ENCODE data around the gene RHOBTB1.

The RHOBTB1 gene

GRCh38 chr10:60823324-60823723 is 120.7 kb downstream of the RHOBTB1 start:
- Histone ChIP-seq H3K4me3 (ENCODE audit: low read depth, low read length) (no peak overlapping the region), H3K4me1 (ENCODE audit: control insufficient read depth, insufficient read depth, low read length) (no peaks in the 10 kb centered on the region), H3K9me3 (ENCODE audit: control insufficient read depth, insufficient read depth, low read depth, low read length) (no peaks in the 10 kb centered on the region), H3K36me3 (ENCODE audit: control insufficient read depth in 2 of 2, insufficient read depth in 1 of 2, low read length in 2 of 2) (no peaks in the 10 kb centered on the region), H3K27ac (ENCODE audit: extremely low read depth, low read depth, low read length) (no peak overlapping the region)
- ChIA-PET CTCF (interaction anchor here (0.6 kb wide), 2 partner anchors 9 to 37 kb away, joined by 3 to 4 read pairs; no protein-coding TSS in a partner anchor), POLR2A (no interaction called here)
- TF ChIP-seq PRDM1 (tag by site-specific recombination; IDR thresholded peaks at IDR 0.05): no peak
- TF ChIP-seq ZNF670 (tag by site-specific recombination; IDR thresholded peaks at IDR 0.05; ENCODE audit: low read depth): no peak
- no peak for TF ChIP-seq ZBTB20 (tag by site-specific recombination; IDR thresholded peaks at IDR 0.05)
- TF ChIP-seq, protein P1, sequence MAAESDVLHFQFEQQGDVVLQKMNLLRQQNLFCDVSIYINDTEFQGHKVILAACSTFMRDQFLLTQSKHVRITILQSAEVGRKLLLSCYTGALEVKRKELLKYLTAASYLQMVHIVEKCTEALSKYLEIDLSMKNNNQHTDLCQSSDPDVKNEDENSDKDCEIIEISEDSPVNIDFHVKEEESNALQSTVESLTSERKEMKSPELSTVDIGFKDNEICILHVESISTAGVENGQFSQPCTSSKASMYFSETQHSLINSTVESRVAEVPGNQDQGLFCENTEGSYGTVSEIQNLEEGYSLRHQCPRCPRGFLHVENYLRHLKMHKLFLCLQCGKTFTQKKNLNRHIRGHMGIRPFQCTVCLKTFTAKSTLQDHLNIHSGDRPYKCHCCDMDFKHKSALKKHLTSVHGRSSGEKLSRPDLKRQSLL (tag by site-specific recombination; IDR thresholded peaks at IDR 0.05): no peak
- TF ChIP-seq ZNF391 (tag by site-specific recombination; IDR thresholded peaks at IDR 0.05; ENCODE audit: borderline replicate concordance, low read depth): no peak
- TF ChIP-seq HOXD13 (CRISPR knock-in tag; IDR thresholded peaks at IDR 0.05; ENCODE audit: borderline replicate concordance): no peak
- TF ChIP-seq ZNF660 (tag by site-specific recombination; IDR thresholded peaks at IDR 0.05): no peak
- TF ChIP-seq ZNF596 (tag by site-specific recombination; IDR thresholded peaks at IDR 0.05): no peak
- no peak for TF ChIP-seq ZEB2 (tag by site-specific recombination; IDR thresholded peaks at IDR 0.05)
- no peak for TF ChIP-seq ZNF155 (tag by site-specific recombination; IDR thresholded peaks at IDR 0.05)
- no peak for TF ChIP-seq ZNF37A (tag by site-specific recombination; IDR thresholded peaks at IDR 0.05)
- TF ChIP-seq, protein P2, sequence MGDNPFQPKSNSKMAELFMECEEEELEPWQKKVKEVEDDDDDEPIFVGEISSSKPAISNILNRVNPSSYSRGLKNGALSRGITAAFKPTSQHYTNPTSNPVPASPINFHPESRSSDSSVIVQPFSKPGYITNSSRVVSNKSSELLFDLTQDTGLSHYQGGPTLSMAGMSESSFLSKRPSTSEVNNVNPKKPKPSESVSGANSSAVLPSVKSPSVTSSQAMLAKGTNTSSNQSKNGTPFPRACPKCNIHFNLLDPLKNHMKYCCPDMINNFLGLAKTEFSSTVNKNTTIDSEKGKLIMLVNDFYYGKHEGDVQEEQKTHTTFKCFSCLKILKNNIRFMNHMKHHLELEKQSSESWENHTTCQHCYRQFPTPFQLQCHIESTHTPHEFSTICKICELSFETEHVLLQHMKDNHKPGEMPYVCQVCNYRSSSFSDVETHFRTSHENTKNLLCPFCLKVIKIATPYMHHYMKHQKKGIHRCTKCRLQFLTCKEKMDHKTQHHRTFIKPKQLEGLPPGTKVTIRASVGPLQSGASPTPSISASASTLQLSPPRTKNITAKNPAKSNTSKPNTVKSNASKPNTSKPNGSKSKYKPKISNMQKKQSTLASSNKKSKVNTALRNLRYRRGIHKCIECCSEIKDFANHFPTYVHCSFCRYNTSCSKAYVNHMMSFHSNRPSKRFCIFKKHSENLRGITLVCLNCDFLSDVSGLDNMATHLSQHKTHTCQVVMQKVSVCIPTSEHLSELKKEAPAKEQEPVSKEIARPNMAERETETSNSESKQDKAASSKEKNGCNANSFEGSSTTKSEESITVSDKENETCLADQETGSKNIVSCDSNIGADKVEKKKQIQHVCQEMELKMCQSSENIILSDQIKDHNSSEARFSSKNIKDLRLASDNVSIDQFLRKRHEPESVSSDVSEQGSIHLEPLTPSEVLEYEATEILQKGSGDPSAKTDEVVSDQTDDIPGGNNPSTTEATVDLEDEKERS (tag by site-specific recombination; IDR thresholded peaks at IDR 0.05): no peak
- no peak for TF ChIP-seq ZNF549 (tag by site-specific recombination; IDR thresholded peaks at IDR 0.05)
- no peak for TF ChIP-seq ZBTB1 (tag by site-specific recombination; IDR thresholded peaks at IDR 0.05)
- TF ChIP-seq ZNF830 (tag by site-specific recombination; IDR thresholded peaks at IDR 0.05; ENCODE audit: low read depth): no peak
- TF ChIP-seq ZNF548 (tag by site-specific recombination; IDR thresholded peaks at IDR 0.05): no peak
- no peak for TF ChIP-seq ZNF777 (tag by site-specific recombination; IDR thresholded peaks at IDR 0.05; ENCODE audit: borderline replicate concordance)
- no peak for TF ChIP-seq ZNF202 (tag by site-specific recombination; IDR thresholded peaks at IDR 0.05; ENCODE audit: borderline replicate concordance)
- no peak for TF ChIP-seq SALL2 (tag by site-specific recombination; IDR thresholded peaks at IDR 0.05; ENCODE audit: borderline replicate concordance)

DNA sequence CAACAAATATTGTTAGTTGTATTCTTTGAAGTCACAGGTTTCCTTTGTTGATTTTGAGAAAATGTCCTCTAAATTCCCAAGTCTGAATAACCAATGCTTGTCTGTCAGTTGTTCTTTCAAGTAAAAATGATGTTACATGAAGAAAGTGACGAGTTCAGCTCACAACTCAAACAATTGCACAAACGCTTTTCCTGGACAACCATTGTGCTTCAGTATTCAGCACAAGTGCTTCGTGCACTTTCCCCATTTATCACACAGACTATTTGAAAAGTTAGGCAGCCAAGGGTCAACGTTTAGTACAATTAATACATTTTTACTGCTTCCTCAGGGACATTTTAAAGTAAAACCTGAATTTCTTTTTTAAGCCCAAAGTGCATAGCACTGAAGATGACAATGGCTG is 121.2 kb downstream of the RHOBTB1 start:
- no peaks in the 10 kb centered on the region for H3K36me3 ChIP-seq (ENCODE audit: control insufficient read depth in 2 of 2, insufficient read depth in 1 of 2, low read length in 2 of 2)
- POLR2A ChIA-PET: no interaction called here
- no peaks in the 10 kb centered on the region for H3K9me3 ChIP-seq (ENCODE audit: control insufficient read depth, insufficient read depth, low read depth, low read length)
- H3K4me3 ChIP-seq (ENCODE audit: low read depth, low read length): no peak overlapping the region
- no peaks in the 10 kb centered on the region; the same call in 1 of the 2 replicates for H3K4me1 ChIP-seq (ENCODE audit: control insufficient read depth, insufficient read depth, low read length)
- H3K27ac ChIP-seq (ENCODE audit: extremely low read depth, low read depth, low read length): no peak overlapping the region
- TF ChIP-seq ZNF248 (tag by site-specific recombination; IDR thresholded peaks at IDR 0.05): no peak
- no peak for TF ChIP-seq ZNF623 (tag by site-specific recombination; IDR thresholded peaks at IDR 0.05)
- TF ChIP-seq PATZ1 (tag by site-specific recombination; IDR thresholded peaks at IDR 0.05): no peak
- no peak for TF ChIP-seq ZNF155 (tag by site-specific recombination; IDR thresholded peaks at IDR 0.05)
- TF ChIP-seq ZIC2 (tag by site-specific recombination; IDR thresholded peaks at IDR 0.05): no peak
- TF ChIP-seq KLF10 (tag by site-specific recombination; IDR thresholded peaks at IDR 0.05): no peak
- no peak for TF ChIP-seq ZFP3 (tag by site-specific recombination; IDR thresholded peaks at IDR 0.05; ENCODE audit: low read depth)
- no peak for TF ChIP-seq ZBTB21 (tag by site-specific recombination; IDR thresholded peaks at IDR 0.05)
- TF ChIP-seq IKZF3 (tag by site-specific recombination; IDR thresholded peaks at IDR 0.05): no peak
- no peak for TF ChIP-seq ZNF654 (tag by site-specific recombination; IDR thresholded peaks at IDR 0.05; ENCODE audit: low read depth)
- TF ChIP-seq, protein P3, sequence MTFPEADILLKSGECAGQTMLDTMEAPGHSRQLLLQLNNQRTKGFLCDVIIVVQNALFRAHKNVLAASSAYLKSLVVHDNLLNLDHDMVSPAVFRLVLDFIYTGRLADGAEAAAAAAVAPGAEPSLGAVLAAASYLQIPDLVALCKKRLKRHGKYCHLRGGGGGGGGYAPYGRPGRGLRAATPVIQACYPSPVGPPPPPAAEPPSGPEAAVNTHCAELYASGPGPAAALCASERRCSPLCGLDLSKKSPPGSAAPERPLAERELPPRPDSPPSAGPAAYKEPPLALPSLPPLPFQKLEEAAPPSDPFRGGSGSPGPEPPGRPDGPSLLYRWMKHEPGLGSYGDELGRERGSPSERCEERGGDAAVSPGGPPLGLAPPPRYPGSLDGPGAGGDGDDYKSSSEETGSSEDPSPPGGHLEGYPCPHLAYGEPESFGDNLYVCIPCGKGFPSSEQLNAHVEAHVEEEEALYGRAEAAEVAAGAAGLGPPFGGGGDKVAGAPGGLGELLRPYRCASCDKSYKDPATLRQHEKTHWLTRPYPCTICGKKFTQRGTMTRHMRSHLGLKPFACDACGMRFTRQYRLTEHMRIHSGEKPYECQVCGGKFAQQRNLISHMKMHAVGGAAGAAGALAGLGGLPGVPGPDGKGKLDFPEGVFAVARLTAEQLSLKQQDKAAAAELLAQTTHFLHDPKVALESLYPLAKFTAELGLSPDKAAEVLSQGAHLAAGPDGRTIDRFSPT (tag by site-specific recombination; IDR thresholded peaks at IDR 0.05): no peak
- TF ChIP-seq TCF7L2 (IDR thresholded peaks at IDR 0.05; ENCODE audit: borderline replicate concordance, low read depth, low read length): no peak
- CTCF ChIA-PET: interaction anchor here (0.7 to 1.0 kb wide), 2 partner anchors 176 to 675 kb away, joined by 3 to 4 read pairs; no protein-coding TSS in a partner anchor

Measured in HEK293 (cell line).